Ishikawa (cell line): ENCODE results near the gene CPED1.

ENCODE experiments used
- CEBPB ChIP-seq: IDR thresholded peaks from 2 replicates; pipeline ENCODE4 v1.6.1; 2012
- CREB1 ChIP-seq: IDR thresholded peaks from 2 replicates; pipeline ENCODE4 v1.6.1; 2012; ENCODE audit warnings: low read depth
- EGR1 ChIP-seq: IDR thresholded peaks from 2 replicates; pipeline ENCODE4 v1.6.1; 2012
- EP300 ChIP-seq: IDR thresholded peaks from 2 replicates; pipeline ENCODE4 v1.6.1; 2012; ENCODE audit warnings: borderline replicate concordance
- FOXM1 ChIP-seq: IDR thresholded peaks from 2 replicates; pipeline ENCODE4 v1.6.1; 2012; ENCODE audit warnings: low read depth, borderline replicate concordance
- MAX ChIP-seq: IDR thresholded peaks from 2 replicates; pipeline ENCODE4 v1.6.1; 2012
- NFIC ChIP-seq: IDR thresholded peaks from 2 replicates; pipeline ENCODE4 v1.6.1; 2012
- RAD21 ChIP-seq: IDR thresholded peaks from 2 replicates; pipeline ENCODE4 v1.6.1; 2012; ENCODE audit warnings: low read depth
- REST ChIP-seq: IDR thresholded peaks from 2 replicates; pipeline ENCODE4 v1.6.1; 2012; ENCODE audit warnings: low read depth, mild to moderate bottlenecking
- TAF1 ChIP-seq: IDR thresholded peaks from 2 replicates; pipeline ENCODE4 v1.6.1; 2012; ENCODE audit warnings: low read depth, mild to moderate bottlenecking
- TCF12 ChIP-seq: IDR thresholded peaks from 2 replicates; pipeline ENCODE4 v1.6.1; 2012; ENCODE audit warnings: low read depth
- TEAD4 ChIP-seq: IDR thresholded peaks from 2 replicates; pipeline ENCODE4 v1.6.1; 2012
- USF1 ChIP-seq: IDR thresholded peaks from 2 replicates; pipeline ENCODE4 v1.6.1; 2012
- YY1 ChIP-seq: IDR thresholded peaks from 2 replicates; pipeline ENCODE4 v1.6.1; 2012; ENCODE audit warnings: low read depth
- ZBTB7A ChIP-seq: IDR thresholded peaks from 2 replicates; pipeline ENCODE4 v1.6.1; 2012; ENCODE audit warnings: low read depth

CPED1 gene

GRCh38 chr7:120997882-120998474 lies 9.5 kb downstream of the CPED1 start:
- TF ChIP-seq MAX (no peak), TAF1 (no peak), CREB1 (no peak), TCF12 (no peak), TEAD4 (no peak), CEBPB (no peak), YY1 (no peak), ZBTB7A (no peak), RAD21 (no peak)

GRCh38 chr7:120998520-120998919 lies 10.0 kb downstream of the CPED1 start:
- TF ChIP-seq EP300 (no peak), CEBPB (no peak), TCF12 (no peak), EGR1 (no peak), YY1 (no peak), TEAD4 (no peak), MAX (no peak), ZBTB7A (no peak), CREB1 (no peak), TAF1 (no peak), FOXM1 (no peak), USF1 (no peak), NFIC (no peak), REST (no peak), RAD21 (no peak)

GRCh38 chr7:120998996-120999565 lies 10.6 kb downstream of the CPED1 start:
- TF ChIP-seq USF1 (no peak), TAF1 (no peak), MAX (no peak), CREB1 (no peak), RAD21 (no peak)

- no peak for TF ChIP-seq TCF12
- no peak for TF ChIP-seq TAF1
- TF ChIP-seq FOXM1: no peak
- TF ChIP-seq EGR1: no peak
- TF ChIP-seq YY1: no peak
- TF ChIP-seq ZBTB7A: no peak
- no peak for TF ChIP-seq CREB1
- TF ChIP-seq NFIC: no peak
- TF ChIP-seq RAD21: no peak
- no peak for TF ChIP-seq EP300
Observed at GRCh38 chr7:121000081-121000983, 11.8 kb downstream of the CPED1 start.

- TF ChIP-seq CEBPB (no peak), USF1 (no peak), MAX (no peak), NFIC (no peak), TAF1 (no peak), RAD21 (no peak), EP300 (no peak), CREB1 (no peak), TCF12 (no peak), FOXM1 (no peak), ZBTB7A (no peak), REST (no peak), TEAD4 (no peak), EGR1 (no peak), YY1 (no peak)
Observed at GRCh38 chr7:121001234-121001906, 12.9 kb downstream of the CPED1 start.
